ES-I3 (cell line): ENCODE measurements around the gene THRSP.
"Not testable (repeated sequence)": the region's sequence is repeated elsewhere in the genome, so short reads cannot be mapped to it uniquely, and the experiment has no call there.

ENCODE experiments used
- H3K36me3 ChIP-seq: 2 replicates; pipeline ENCODE4 v1.6.1; 2013; ENCODE audit warnings: mild to moderate bottlenecking, low read length, control low read depth, moderate library complexity; ENCODE audit not compliant: insufficient read depth
- H3K4me1 ChIP-seq: 2 replicates; pipeline ENCODE4 v1.6.1; 2013; ENCODE audit warnings: mild to moderate bottlenecking, control low read depth, low read length; ENCODE audit not compliant: insufficient read depth
- H3K9ac ChIP-seq: 2 replicates; pipeline ENCODE4 v1.6.1; 2013; ENCODE audit warnings: low read depth, mild to moderate bottlenecking, low read length, moderate library complexity
- H3K9me3 ChIP-seq: 2 replicates; pipeline ENCODE4 v1.6.1; 2013; ENCODE audit warnings: mild to moderate bottlenecking, low read length, moderate library complexity; ENCODE audit not compliant: control insufficient read depth, insufficient read depth

Gene THRSP

GRCh38 chr11:78032090-78032489, 31.6 kb upstream of the THRSP start:
- Histone ChIP-seq H3K4me1 (peaks cover 7% of the 10 kb centered on the region; the same call in 1 of the 2 replicates), H3K9me3 (no peaks in the 10 kb centered on the region), H3K9ac (no peak overlapping the region), H3K36me3 (no peaks in the 10 kb centered on the region)

- no peaks in the 10 kb centered on the region for H3K9me3 ChIP-seq
- no peaks in the 10 kb centered on the region for H3K36me3 ChIP-seq
- H3K4me1 ChIP-seq, result peaks cover 7% of the 10 kb centered on the region; the same call in 1 of the 2 replicates
- no peak overlapping the region for H3K9ac ChIP-seq
Measured at GRCh38 chr11:78033040-78033439, 30.6 kb upstream of the THRSP start.

GRCh38 chr11:78034623-78035022, 29.0 kb upstream of the THRSP start:
- Histone ChIP-seq H3K9me3 (no peaks in the 10 kb centered on the region), H3K9ac (no peak overlapping the region), H3K36me3 (no peaks in the 10 kb centered on the region), H3K4me1 (peaks cover 7% of the 10 kb centered on the region; the same call in 1 of the 2 replicates)

GRCh38 chr11:78036313-78036712, 27.3 kb upstream of the THRSP start:
- Histone ChIP-seq H3K9me3 (no peaks in the 10 kb centered on the region), H3K9ac (no peak overlapping the region), H3K4me1 (peaks cover 6% of the 10 kb centered on the region; the same call in 1 of the 2 replicates), H3K36me3 (no peaks in the 10 kb centered on the region)

GRCh38 chr11:78037056-78037455, 26.6 kb upstream of the THRSP start:
- Histone ChIP-seq H3K4me1 (peaks cover 8% of the 10 kb centered on the region; the same call in 1 of the 2 replicates), H3K36me3 (no peaks in the 10 kb centered on the region), H3K9ac (no peak overlapping the region), H3K9me3 (no peaks in the 10 kb centered on the region)

GRCh38 chr11:78037825-78038620, 25.6 kb upstream of the THRSP start:
- no peaks in the 10 kb centered on the region for H3K36me3 ChIP-seq
- no peak overlapping the region for H3K9ac ChIP-seq
- H3K9me3 ChIP-seq, result no peaks in the 10 kb centered on the region
- peaks cover 8% of the 10 kb centered on the region; the same call in 1 of the 2 replicates for H3K4me1 ChIP-seq

- peaks cover 8% of the 10 kb centered on the region; the same call in 1 of the 2 replicates for H3K4me1 ChIP-seq
- H3K9ac ChIP-seq, result no peak overlapping the region
- H3K36me3 ChIP-seq, result no peaks in the 10 kb centered on the region
- no peaks in the 10 kb centered on the region for H3K9me3 ChIP-seq
Measured at GRCh38 chr11:78038697-78039313, 24.9 kb upstream of the THRSP start.

- peaks cover 8% of the 10 kb centered on the region; the same call in 1 of the 2 replicates for H3K4me1 ChIP-seq
- no peak overlapping the region for H3K9ac ChIP-seq
- H3K9me3 ChIP-seq, result no peaks in the 10 kb centered on the region
- no peaks in the 10 kb centered on the region for H3K36me3 ChIP-seq
Measured at GRCh38 chr11:78039391-78039918, 24.2 kb upstream of the THRSP start.

GRCh38 chr11:78039919-78040671, 23.6 kb upstream of the THRSP start:
- peaks cover 8% of the 10 kb centered on the region; the same call in 1 of the 2 replicates for H3K4me1 ChIP-seq
- H3K9ac ChIP-seq, result no peak overlapping the region
- no peaks in the 10 kb centered on the region for H3K36me3 ChIP-seq
- no peaks in the 10 kb centered on the region for H3K9me3 ChIP-seq

- Histone ChIP-seq H3K9me3 (no peaks in the 10 kb centered on the region), H3K4me1 (peaks cover 9% of the 10 kb centered on the region; the same call in 1 of the 2 replicates), H3K36me3 (no peaks in the 10 kb centered on the region), H3K9ac (no peak overlapping the region)
Measured at GRCh38 chr11:78040691-78041379, 22.8 kb upstream of the THRSP start.

- not testable (repeated sequence) for H3K36me3 ChIP-seq, H3K9ac ChIP-seq, H3K9me3 ChIP-seq
- H3K4me1 ChIP-seq, result peaks cover 11% of the 10 kb centered on the region; the same call in 1 of the 2 replicates
Measured at GRCh38 chr11:78041380-78041719, 22.3 kb upstream of the THRSP start.

GRCh38 chr11:78041843-78042440, 21.7 kb upstream of the THRSP start:
- Histone ChIP-seq H3K9ac (no peak overlapping the region), H3K9me3 (no peaks in the 10 kb centered on the region), H3K4me1 (peaks cover 11% of the 10 kb centered on the region; the same call in 1 of the 2 replicates), H3K36me3 (no peaks in the 10 kb centered on the region)

- Histone ChIP-seq H3K4me1 (peaks cover 11% of the 10 kb centered on the region; the same call in 1 of the 2 replicates), H3K9me3 (no peaks in the 10 kb centered on the region), H3K36me3 (no peaks in the 10 kb centered on the region), H3K9ac (no peak overlapping the region)
Measured at GRCh38 chr11:78044706-78045105, 19.0 kb upstream of the THRSP start.
